Activated effector memory CD4-positive, alpha-beta T cell treated with Interleukin-2 at 50 U/mL for 16 hours (primary cell): ENCODE measurements around the gene MRPL40.

ENCODE experiments used
- DNase-seq: peaks from one replicate; pipeline ENCODE4 v3.0.0-alpha.2; 2020

The MRPL40 gene

DNA sequence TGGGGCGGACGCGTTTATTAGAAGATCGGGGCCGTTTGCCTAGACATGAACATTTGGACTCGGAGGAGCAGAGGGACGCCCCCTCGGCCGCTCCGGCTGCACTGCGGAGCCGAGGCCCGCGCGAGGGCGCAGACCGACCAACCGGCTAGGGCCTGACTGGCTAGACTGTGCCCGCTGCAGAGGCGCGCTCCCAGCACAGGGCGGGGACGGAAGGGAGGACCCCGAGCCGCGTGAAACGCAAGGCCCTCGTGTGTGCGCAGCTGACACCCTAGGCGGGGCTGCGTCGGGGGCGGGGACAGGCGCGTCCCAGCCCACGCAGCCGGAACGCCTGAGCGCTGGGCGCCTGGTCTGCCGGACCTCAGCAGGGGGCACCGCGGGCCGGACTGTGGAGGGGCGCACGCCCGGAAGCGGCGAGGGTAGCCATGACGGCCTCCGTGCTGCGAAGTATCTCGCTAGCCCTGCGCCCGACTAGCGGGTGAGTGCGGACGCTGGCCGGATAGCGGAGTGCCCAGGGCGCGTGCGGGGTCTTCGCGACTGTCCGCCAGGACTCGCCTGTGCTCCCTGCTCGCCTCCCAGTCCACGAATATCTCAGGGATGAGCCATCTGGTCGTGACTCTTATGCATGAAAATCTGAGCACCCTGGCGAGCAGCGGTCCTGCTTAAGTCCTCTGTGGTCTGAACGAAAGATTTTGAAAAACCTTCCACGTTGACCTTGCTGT is at the start of gene MRPL40:
TSS of gene MRPL40 (plus strand) at position 413 of the 719 bp plus-strand sequence. CDS start at position 423, 10 bp downstream.
- peak; percentile 81 for DNase-seq

DNA sequence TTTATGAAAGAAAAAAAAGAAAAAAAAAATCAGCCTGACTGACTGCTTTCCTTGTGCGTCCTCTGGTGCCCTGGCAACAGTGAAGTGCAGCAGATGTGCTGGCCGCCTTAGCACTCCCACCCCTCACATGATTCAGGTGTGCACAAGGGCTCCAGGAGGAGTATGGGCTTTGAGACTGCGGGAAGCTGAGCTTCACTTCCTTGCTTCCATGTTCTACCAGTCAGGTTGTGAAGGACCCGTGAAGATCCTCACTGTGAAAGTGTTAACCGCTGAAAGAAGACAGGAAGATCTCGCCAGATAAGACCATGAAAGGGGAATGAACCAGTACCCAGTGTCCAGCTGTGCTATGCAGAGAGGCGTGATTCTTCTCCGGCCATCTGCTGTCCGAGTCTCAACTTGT is 49.1 kb upstream of the MRPL40 start:
- no peak for DNase-seq

DNA sequence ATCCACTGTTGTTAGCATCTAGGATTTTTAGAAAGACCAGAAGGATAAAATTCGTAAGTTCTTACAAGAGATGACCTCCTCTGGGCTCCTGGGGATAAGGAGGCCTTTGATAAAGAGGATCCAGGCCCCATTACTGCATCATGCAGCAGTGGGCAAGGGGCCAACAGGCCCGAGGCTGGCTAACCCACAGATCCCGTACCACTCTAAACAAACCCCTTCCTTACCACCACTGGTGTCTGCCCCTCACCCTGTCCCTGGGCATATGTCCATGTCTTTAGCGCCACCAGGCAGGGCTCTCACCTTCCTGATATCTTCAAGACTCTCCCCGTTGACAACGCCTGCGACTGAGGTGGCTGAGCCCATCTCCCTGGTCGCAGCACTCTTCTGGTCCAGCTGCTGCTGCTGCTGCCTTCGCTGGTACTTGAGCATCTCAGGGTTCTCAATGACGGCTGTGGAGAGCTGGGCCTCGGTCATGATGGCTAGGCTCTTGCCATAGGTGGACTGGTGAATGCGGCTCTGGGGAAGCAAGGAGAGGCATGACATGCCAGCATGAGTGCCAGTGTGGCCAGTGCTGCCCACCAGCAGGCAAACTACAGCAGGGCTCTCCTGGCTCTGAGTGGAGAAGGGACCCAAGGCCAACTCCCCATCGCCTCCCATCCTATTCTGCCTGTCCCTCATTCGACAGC is 47.0 kb upstream of the MRPL40 start:
- DNase-seq = no peak

DNA sequence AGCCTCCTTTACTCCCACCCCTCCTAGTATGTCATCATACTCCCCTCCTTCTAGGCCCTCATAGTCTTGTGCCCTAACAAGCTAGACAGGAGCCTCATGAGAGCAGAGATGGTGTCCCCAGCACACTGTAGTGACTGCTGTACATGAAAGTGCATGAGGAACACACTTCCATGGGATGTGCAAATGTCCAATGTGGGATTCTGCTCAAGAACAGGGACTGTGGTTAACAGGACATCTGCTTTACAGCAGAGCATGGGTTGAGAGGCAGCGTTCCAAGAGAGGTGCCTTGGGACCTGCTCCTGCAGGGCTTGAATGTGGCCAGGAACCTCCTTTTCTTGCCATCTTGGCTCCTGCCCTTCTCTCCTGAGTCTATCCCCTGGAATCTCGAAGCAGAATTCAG is 46.1 kb upstream of the MRPL40 start:
- no peak for DNase-seq

DNA sequence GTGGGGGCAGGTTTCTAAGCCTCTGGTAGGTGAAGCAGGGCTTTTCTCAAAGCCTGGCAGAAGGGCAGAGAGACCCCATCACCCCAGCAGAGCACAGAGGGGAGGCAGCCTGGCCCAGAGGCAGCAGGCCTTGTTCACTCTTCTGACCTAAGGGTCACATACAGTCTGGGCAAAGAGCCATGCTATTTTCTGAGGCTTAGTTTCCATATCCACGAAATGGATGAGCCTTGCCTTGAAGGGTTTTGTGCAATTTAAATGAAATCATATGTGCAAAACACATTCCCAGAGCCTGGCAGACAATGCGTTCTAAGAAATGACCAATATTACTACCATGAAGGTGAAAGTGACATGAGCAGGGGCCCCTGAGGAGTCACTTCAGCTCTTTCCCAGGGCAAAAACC is 45.3 kb upstream of the MRPL40 start:
- DNase-seq = no peak

DNA sequence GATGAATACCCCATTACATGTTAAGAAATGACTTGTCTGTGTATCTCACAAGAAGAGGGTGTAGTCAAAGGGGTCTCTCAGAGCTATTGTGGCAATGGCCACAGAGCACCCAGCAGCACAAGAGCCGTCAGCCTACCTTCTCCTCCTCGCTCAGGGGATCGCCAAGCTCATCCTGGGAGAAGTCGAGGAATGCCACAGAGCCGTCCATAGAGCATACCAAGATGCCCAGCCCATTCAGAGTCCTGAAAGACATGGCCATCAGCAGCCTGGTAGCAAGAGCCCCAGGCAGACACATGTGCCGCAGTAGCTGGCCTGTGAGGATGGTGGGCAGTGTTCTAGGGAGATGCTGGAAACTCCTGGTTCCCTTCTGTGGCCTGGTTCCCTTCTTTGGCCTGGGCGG is 44.8 kb upstream of the MRPL40 start:
- no peak for DNase-seq

DNA sequence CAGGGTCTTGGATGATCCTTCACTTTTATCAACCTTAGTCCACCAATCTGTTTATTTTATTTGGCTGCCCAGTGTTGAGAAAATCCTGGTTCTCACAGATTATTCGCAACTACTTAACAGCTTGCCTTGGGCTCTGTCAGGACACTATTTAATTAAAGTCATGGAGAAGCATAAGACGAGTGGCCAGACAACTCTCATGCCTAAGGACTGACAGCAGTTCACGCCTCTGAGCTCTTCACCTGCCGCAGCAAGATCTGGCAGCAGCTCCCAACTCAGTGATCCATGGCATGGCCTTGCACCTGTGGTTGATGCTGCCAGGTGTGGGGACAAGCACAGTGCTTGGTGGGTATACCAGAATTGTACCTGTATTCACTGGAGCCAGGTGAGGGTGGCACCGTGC is 38.6 kb upstream of the MRPL40 start:
- no peak for DNase-seq

DNA sequence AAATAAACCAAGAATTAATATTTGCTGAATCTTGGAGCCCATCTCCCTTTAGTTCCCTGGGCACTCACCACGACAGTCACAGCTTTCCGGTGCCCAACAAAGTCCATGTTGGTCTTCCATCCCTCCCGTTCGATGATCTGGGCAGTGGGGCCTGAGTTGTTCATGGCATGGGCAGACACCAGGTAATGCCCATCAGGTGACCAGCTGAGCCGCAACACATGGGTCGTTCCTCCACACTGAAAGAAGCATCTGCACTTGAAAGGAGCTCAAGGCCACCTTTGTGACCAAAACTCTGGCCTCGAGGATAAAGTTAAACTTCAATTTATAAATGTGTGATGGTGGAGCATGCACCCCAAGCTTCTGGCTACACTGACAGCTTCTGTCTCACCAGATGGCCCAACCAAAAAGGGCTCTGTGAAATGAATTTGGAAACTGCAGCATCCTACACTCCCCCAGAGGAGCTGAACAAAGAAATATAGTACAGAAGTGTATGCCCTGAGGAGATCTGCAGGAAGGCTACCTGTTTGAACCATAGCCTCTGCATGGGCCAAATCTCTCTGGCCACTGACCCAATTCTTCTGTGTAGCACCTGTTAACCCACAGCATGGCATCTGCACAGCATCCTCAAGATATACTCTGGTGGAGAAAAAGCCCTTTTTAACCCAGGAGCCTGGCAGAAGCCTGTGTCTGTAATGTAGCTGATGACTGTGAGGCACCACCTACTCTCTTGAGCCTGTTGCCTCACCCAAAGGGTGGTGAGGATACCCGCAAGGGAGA is 37.9 kb upstream of the MRPL40 start:
- no peak for DNase-seq

DNA sequence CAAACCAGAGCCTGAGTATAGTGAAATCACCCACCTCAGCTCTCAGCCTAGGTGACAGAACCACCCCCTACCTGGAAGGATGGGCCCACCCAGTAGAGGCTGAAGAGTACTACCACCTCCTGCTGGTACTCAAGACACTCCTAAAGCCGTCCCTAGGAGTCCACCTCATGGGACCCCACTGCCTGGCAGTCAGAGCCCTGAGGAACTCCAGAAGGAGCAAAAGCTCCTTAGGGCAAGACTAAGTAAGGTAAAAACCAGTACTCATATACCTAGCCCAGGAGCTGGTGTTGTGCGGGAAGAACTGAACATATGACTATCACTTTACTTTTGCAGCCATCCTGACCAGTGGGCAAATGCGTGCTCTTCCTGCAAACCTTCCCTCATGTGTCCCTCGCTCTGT is 37.1 kb upstream of the MRPL40 start:
- no peak for DNase-seq

DNA sequence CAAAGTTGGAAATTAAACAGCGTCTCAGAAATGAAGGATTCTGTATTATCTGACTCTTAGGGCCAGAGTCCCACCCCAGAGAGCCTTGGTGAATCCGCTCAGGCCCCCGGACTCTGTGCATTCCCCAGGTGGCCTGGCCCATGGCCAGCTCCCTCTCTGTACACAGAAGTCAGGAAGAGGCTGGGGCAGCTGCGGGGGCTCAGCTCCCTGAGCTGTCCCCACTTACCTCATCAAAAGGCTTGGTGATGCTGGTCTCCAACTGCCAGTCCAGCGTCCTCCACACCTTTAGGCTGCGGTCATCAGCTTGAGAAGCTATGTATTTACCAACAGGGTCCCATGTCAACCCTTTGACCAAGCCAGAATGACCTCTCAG is 35.8 kb upstream of the MRPL40 start:
- DNase-seq = no peak

DNA sequence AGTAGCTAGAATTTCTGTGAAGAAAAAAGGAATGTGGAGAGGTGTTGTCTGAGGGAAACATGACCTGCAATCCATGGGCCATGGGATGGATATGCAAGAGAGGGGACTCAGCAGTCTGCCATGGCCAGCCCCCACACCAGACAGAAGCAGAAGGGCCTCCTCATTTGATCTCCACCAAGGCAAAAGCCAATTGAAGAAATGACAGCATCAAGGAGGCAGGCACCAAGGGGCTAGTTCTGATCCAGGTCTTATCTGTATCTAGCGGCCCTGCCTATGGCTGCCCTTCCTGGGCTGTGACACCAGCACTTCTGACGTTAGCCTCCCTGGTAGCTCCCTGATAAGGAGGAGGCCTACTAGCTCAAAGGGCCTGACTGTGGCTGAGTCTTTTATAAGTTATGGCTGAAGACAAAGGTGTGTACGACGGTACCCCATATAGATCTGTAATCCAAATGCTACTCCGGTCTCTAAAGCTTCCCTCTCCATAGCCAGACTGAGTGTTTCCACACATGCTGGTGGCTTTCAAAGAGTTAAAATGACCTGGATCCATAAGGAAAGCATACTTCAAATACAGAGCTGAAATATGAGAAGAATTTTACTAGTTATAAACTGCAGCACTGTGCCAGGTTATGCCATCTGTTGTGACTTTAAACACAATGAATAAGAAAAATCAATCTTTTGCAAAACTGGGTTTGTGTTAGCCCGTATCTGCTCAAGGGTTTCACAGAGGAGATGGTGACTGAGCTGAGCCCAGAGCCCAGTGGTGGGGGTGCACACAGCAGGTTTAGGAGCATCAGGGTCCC is 35.2 kb upstream of the MRPL40 start:
- DNase-seq = no peak

DNA sequence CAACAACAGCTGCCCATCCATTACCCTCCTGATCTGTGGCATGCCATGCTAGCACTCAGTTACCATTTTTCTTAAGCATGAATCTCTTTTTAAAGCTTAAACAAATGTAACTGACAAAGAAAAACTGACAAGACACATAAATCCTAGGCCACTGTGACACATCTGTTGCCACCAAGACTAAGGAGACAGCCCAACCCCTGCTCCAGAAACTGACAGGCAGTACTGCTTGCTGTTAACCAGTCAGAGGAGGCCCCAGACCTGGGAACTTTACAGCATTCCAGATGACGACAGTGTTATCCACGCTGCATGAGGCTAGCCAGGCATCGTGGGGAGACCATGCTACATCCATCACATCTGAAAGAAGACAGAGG is 34.6 kb upstream of the MRPL40 start:
- DNase-seq = no peak

DNA sequence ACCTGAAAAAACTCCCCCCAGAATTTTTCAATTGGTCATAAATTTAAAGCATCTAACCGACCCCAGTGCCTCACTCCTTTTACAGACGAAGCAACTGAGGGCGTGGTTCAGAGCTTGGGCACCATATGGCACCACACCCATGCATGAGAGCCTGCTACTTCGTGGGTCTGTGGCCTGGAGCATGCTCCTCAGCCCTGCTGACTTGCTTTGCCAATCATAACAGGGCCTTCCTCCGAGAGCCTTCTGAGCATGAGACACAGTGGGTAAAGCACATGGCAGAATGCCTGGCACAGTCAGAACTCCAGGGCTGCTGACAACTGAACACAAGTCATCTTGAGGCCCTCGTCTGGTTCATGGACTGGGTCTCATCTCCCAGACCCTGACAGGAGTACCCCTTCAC is 34.1 kb upstream of the MRPL40 start:
- no peak for DNase-seq

DNA sequence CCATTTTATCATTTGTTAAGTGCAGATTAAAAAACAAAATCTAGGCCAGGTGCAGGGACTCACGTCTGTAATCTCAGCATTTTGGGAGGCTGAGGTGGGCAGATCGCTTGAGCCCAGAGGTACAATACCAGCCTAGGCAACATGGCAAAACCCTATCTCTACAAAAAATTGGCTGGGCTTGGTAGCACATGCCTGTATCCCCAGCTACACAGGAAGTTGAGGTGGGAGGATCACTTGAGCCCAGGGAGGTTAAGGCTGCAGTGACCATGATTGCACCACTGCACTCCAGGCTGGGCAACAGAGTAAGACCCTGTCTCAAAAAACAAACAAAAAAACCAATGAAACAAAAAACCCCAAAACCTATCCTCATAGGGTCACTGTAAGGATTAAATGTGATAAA is 33.7 kb upstream of the MRPL40 start:
- no peak for DNase-seq

DNA sequence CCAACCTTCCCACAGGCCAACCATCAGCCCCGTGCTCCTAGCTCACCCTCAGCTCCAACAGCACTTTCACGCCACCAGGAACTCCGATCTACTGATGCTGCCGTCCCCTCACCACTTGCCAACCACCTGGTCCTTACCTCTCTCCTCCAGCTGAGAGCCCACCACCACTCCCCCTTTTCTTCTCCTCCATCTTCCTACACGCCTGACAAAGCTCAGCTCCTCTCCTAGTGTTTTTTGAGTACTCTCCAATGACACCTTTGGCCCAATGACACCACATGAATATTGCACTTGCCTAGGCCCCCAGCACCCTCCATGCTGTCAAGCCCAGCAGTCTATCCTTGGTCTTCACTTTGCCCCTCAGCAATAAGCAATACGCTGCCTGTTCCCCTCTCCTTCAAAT is 31.5 kb upstream of the MRPL40 start:
- no peak for DNase-seq

DNA sequence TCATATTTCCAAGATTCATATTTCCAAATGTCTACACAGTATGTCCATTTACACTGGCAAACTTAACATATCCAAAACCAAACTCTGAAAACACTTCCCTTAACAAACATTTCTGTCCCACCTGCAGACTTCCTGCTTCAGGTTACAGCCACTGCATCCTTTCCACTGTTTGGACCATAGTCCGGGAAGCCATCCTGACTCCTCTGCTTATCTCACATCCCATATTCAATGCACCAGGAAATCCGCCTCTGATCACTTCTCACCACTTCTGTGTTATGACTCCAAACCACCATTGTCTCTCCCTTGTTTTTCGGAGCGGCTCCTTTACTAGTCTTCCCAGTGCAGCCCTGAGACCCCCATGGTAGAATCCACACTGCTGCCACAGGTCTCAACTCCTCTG is 30.9 kb upstream of the MRPL40 start:
- no peak for DNase-seq

DNA sequence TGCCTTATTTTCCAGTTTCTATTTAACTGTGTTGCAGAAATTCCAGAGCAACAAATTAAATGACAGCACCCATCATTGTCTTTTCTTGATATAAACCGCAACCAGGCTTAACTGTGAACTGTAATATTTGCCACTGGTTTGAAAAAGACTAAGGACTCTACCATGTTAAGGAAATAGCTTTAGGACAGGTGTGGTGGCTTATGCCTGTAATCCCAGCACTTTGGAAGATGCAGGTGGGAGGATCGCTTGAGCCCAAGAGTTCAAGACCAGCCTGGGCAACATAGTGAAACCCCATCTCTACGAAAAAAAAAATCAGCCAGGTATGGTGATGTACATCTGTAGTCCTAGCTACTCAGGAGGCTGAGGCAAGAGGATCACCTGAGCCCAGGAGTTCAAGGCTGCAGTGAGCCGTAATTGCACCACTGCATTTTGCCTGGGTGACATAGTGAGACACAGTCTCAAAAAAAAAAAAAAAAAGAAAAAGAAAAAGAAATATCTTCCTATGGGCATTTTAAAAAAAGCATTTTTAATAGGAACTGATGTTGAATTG is 29.6 kb upstream of the MRPL40 start:
- no peak for DNase-seq

DNA sequence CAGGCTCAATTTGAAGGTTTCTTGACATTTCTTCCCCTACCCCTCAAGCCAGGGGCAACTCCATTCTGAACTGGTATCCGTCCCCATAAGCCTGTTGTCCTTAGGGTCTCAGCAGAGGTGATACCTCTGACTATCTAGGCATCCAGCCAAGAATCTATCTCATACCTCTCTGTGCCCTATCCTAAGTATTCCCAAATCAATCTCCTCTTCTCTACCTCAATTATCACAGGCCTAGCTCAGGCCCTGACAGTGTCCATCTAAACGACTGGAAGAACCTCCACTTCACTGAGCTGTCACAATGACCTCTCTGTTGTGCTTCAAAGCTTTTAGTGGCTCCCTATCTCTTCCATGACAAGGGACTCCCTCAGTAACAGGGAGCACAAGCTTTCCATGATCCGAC is 27.7 kb upstream of the MRPL40 start:
- no peak for DNase-seq

DNA sequence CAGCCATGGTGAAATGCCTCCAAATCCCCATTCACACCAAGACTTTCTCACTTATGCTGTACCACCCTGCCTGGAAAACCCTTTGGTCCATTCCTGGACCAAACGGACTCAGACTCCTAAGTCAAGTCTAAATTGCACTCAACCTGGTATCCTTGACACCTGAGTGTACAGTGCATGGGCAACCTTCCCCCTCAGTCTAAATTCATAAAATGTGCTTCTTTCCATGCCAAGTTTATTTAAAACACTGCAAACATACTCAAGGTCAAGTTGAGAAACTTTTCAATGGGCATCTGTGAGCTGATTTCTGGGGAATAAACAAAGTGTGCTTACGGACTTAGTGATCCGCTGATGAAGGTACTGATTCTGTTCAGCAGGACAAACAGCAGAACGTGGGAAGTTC is 27.2 kb upstream of the MRPL40 start:
- no peak for DNase-seq

DNA sequence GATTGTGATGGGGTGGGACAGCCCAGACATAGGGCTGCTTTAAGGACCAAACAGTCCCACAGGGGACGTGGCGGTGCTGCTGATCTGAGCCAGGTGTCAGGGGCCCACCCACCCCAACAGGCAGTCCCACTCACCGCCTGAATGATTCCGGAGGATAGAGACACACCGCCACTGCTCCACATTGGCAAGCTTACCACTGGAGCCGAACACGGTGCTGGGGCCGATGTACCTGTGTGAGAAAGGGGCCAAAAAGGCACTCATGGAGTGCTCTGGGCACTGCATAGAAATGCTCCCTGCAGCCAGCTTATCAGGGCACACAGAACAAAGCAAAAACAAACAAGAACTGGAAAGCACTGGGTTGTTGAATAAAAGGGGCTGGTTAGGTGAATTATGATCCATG is 26.7 kb upstream of the MRPL40 start:
- DNase-seq = no peak

DNA sequence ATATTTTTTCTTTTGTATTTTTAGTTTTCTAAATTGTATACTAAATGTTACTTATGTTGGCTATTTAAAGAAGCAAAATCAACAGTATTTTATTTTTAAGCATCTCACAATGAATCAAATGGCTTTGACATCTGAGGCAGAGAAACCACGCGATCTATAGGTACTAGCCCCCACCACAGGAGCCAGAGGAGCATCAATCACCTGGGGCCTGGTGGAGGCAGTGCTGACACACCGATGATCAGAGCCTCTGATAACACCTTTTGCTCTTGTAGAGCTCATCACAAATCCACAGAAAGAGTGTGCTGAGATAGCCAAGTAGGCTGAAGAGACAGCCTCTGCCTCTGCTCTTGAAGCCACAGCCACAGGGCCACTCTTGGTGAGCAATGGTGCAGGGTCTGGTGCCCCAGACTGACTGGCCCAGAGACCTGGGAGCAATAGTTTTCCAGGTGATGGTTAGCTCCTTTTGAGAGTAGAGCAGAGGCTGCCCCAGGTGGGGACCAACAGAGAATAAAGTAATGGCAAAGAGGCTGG is 26.0 kb upstream of the MRPL40 start:
- DNase-seq = no peak

DNA sequence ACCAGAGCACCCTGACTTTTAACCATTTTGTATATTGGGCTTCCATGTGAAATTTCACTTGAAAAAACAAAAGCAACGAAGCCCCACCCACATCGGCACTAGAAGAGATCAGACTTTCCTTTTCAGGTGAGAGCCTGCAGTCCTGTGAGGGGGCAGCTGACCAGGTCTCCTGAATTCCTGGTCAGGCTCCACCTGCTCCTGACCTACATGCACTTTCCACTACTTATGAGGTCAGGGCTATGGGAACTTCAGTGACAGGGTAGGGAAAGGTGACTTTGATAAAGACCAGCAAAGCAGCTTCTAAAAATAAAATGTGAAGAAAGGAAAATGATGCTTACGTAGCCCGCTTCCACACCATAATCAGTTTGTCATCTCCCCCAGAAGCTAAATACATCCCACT is 25.5 kb upstream of the MRPL40 start:
- no peak for DNase-seq
